GM19025 (cell line): ENCODE measurements around the gene NEAT1.
"Not testable (repeated sequence)": the region's sequence is repeated elsewhere in the genome, so short reads cannot be mapped to it uniquely, and the experiment has no call there.

Experiments used
- ATAC-seq: cut with Tn5 transposase; IDR thresholded peaks from one replicate; pipeline ENCODE4 v1.9.1; 2021; ENCODE audit warnings: mild to moderate bottlenecking, low read depth, moderate library complexity; ENCODE audit not compliant: unreplicated experiment

The NEAT1 gene

GRCh38 chr11:65446446-65447277 lies 24.1 kb downstream of the NEAT1 start:
- ATAC-seq: no peak

DNA sequence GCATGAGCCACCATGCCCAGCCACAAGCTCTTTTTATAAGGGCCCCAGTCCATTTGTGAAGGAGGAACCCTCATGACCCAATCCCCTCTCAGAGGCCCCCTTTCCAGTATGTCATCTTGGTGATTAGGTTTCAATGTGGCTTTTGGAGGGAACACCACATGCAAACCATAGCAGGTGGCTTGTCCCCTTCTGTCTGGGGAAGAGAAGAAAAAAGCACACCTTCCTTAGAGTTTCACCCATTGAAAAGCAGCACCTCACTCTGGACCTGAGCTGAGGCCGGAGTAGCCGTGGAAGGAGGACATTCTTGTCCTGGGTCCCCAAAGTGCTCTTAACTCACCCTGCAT lies 25.4 kb downstream of the NEAT1 start:
- ATAC-seq: no peak

GRCh38 chr11:65448418-65449105 lies 26.0 kb downstream of the NEAT1 start:
- no peak for ATAC-seq

GRCh38 chr11:65451301-65451700 lies 28.7 kb downstream of the NEAT1 start:
- not testable (repeated sequence) for ATAC-seq

DNA sequence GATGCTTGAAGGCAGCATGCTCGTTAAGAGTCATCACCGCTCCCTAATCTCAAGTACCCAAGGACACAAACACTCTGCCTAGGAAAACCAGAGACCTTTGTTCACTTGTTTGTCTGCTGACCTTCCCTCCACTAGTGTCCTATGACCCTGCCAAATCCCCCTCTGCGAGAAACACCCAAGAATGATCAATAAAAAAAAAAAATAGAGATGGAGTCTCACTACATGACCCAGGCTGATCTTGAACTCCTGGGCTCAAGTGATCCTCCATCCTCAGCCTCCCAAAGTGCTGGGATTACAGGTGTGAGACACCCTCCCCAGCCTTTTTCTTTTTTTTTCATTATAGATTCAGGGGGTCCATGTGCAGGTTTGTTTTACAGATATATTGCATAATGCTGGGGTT lies 29.7 kb downstream of the NEAT1 start:
- not testable (repeated sequence) for ATAC-seq

DNA sequence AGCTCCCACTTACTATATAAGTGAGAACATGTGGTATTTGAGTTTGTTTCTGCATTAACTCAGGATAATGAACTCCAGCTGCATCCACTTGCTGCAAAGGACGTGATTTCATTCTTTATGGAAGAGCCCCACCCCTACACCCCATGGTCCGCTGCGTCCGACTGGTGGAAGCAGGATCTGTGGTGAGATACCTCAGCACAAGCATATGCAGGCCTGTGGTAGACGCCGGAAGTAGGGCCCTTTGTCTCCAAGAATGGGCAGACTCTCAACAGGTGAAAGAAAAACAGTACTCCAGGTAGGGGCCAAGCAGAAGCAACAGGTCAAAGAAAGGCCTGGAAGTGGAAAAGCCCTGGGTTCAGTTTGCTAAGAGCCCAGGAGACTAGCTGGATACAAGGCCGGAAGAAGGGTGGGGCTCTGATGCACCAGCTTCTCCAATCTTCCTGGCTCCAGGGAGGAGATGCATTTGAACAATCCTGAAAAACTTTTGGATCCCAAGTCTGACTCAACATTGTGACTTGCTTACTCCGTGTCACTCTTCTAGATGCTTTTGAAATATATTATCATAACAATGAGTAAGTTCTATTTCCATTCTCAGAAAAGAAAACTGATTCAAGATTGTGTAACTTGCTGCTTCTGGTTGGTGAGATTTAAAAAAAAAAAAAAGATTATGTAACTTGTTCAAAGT lies 30.4 kb downstream of the NEAT1 start:
- no peak for ATAC-seq

GRCh38 chr11:65454311-65454695 lies 31.7 kb downstream of the NEAT1 start:
- no peak for ATAC-seq

DNA sequence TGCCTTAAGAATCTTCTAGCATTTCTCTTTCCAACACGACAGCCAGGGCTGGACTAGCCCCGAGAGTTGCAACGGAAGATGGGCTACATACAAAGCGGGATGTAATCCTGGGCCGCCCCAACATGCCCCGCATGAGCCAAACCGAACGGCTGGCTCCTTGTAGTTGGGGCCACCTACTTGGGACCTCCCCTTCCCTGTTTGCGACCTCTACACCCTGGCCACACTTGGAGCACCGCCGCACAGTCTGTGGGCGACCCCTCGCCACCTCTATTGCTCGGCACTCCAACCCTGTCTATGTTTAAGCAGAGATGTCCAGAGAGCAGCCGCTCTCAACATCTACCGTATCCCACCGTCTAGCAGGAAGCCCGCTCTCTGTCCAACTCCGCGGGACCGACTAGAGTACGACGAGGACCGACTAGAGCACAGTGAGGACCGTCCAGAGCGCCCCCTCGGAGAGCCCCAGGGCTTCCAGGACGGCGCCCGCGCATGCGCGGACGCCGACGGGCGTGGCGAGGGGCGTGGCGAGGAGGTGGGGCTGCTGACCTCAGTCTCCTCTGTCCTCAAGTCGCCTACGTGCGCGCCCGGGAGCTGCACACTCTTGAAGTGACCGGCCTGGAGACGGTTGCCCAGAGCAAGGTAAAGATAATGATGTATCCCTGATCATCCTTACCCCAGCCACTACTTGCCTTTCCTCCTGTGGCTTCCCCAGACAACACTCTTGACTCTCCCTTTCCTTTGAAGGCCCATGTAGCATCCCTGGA lies 32.3 kb downstream of the NEAT1 start:
- peak; percentile 80 for ATAC-seq

GRCh38 chr11:65456418-65456817 lies 33.8 kb downstream of the NEAT1 start:
- no peak for ATAC-seq

DNA sequence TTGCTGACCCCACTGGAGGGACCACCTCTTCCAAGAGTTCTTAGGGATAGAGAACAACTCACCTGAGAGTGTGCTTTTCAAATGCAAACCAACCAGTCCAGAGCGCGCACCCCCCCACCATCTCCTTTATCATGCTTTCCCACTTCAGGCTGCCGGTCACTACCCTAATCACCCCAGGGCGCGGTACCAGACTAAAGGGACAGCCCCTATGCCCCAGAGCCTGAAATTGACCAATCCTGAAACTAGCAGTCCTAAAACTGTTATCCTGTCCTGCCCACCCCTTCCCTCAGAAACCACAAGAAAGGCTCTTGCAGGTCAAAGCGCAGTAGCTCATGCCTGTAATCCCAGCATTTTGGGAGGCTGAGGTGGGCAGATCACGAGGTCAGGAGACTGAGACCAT lies 37.0 kb downstream of the NEAT1 start:
- no peak for ATAC-seq

DNA sequence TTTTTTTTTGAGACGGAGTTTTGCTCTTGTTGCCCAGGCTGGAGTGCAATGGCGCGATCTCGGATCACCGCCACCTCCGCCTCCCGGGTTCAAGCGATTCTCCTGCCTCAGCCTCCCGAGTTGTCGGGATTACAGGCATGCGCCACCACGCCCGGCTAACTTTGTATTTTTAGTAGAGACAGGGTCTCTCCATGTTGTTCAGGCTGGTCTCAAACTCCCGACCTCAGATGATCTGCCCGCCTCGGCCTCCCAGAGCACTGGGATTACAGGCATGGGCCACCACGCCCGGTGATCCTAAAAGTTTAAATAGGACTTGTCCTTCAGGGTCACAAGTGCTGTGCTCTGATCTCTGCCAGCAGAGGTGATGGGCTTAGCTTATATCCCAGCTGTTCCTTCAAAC lies 42.9 kb downstream of the NEAT1 start:
- ATAC-seq: not testable (repeated sequence)

DNA sequence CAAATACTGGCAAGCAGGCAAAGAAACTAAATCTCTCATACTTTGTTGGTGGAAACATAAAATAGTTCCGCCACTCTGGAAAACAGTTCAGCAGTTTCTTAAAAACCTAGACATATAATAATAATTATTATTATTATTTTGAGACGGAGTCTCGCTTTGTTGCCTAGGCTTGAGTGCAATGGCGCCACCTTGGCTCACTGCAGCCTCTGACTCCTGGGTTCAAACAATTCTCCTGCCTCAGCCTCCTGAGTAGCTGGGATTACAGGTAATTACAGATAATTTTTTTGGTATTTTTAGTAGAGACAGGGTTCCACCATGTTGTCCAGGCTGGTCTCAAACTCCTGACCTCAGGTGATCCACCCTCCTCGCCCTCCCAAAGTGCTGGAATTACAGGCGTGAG lies 44.7 kb downstream of the NEAT1 start:
- not testable (repeated sequence) for ATAC-seq

DNA sequence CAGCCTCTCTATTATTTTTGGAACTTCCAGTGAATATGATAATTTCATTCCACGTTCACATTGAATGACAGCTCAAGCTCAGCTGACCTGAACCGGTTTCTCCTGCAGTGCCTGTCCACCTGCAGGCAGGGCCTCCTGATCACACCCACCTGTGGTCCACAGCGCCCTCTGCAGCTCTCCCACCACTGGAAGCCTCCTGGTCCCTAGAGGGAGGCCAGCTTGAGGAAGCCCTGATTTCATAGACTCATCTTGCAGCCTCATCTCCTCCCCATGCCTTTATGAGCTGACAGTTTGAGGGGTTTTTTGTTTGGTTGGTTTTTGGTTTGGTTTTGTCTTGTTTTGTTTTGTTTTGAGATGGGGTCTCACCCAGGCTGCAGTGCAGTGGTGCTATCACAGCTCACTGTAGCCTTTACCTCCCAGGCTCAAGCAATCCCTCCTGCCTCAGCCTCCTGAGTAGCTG lies 46.3 kb downstream of the NEAT1 start:
- no peak for ATAC-seq

DNA sequence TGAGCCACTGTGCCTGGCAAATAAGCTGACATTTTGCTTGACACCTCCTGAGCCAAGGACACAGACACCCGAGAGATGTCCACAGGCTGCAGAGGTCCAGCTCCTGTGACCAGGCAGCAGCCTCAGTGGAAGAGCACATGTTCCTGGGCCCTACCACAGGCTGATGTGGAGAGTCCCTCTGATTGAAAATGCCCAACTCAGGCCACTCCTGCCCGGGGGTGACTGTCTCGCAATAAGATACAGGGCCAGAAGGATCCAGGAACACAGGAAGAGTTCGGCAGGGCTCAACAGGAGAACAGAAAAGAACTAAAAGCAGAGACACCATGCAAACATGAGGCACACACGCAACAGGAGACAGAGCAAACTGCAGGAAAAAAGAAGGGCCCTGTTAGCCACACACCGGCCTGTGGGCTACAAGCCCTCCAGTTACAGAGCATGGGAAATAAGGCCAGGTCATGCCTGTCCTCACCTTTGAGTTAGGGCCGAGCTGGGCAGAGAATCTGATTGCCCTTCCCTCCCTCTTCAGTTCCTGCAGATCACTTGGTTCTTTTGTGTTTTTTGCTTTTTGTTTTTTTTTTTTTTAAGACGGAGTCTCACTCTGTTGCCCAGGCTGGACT lies 47.9 kb downstream of the NEAT1 start:
- ATAC-seq: no peak

DNA sequence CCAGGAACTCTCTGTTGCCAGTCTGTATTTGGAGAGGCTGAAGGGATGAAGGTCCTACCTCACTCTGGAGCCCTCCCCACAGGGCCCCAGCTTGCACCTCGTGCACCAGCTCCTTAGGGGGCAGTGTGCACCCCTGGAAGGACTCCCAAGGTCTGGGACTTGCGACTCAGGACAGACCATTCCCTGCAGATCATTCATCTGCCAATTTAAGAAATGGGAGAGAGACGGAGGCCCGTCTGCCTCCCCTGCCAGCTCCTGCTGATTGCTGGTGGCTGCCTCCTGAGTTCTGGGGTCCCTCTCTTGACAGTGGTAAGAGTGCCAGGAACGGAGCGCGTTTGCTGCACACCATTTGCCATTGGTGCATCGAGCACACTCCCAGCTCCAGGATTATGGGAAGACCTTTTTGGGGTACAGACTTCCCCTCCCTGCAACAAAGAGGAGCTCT lies 48.9 kb downstream of the NEAT1 start:
- ATAC-seq: no peak

DNA sequence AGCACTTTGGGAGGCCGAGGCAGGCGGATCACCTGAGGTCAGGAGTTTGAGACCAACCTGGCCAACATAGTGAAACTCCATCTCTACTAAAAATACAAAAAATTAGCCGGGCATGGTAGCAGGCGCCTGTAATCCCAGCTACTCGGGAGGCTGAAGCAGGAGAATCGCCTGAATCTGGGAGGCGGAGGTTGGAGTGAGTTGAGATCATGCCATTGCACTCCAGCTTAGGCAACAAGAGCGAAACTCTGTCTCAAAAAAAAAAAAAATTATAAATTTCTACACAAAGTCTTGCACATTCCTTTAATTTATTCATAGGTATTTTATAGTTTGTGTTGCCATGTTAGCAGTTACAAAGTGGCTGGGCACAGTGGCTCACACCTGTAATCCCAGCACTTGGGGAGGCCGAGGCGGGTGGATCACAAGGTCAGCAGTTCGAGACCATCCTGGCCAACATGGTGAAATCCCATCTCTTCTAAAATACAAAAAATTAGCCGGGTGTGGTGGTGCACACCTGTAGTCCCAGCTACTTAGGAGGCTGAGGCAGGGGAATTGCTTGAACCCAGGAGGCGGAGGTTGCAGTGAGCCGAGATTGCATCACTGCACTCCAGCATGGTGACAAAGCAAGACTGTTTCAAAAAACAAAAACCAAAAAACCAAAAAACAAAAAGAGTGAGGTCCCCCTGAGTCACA lies 50.1 kb downstream of the NEAT1 start:
- not testable (repeated sequence) for ATAC-seq

GRCh38 chr11:65473278-65473860 lies 50.8 kb downstream of the NEAT1 start:
- no peak for ATAC-seq

DNA sequence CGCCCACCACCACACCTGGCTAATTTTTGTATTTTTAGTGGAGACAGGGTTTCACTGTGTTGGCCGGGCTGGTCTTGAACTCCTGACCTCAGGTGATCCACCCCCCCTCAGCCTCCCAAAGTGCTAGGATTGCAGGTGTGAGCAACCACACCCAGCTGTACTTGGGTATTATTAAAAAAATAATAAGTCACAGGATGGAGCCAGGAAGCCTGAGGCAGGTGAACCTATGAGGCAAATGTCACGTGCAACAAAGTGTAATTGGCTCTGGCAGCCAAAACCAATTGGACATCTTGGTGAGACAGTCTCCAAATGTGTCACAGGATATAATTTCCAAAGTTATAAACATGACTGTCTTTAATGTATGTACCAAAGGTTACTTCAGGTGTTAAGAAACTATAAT lies 52.3 kb downstream of the NEAT1 start:
- no peak for ATAC-seq

DNA sequence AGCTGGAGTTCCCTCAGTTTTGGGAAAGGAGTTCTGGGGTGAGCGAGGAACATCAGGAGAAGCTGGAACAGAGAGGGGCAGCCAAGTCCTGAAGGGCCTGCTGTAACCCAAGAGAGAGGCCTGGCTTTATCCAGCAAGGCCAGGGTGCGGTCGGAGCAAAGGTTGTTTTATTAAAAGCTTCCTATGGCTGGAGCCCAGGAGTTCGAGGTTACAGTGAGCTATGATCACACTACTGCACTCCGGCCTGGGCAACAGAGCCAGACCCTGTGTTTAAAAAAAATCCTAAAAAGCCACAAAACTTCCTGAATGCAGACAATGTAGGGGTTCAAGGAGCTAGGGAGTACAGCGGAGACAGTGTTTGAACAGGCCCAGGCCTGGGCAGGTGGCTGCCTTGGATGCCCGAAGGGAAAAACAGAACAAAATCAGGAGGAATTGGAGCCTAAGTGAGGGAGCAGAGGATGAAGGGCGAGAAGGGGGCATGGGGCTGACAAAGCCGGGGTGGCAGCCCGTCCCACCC lies 54.1 kb downstream of the NEAT1 start:
- ATAC-seq: no peak
